NCI-H187 (cell line): Measurements from ENCODE around the gene CHRDL2.

ENCODE experiments used
- DNase-seq, 2 experiments: peaks; one replicate each; lab custom pipeline; 2025; lab: John Stamatoyannopoulos, UW

Gene CHRDL2

GRCh38 chr11:74748211-74749126, 17.2 kb upstream of the CHRDL2 start, which contains the start of gene RNF169:
Gene RNF169, plus strand, starts transcription at chr11:74748849. Its CDS starts 32 bp downstream, at chr11:74748881.
- peak; percentile 88 to 92 for DNase-seq

- no peak for DNase-seq
Observed at GRCh38 chr11:74746868-74747267, 15.6 kb upstream of the CHRDL2 start.

DNA sequence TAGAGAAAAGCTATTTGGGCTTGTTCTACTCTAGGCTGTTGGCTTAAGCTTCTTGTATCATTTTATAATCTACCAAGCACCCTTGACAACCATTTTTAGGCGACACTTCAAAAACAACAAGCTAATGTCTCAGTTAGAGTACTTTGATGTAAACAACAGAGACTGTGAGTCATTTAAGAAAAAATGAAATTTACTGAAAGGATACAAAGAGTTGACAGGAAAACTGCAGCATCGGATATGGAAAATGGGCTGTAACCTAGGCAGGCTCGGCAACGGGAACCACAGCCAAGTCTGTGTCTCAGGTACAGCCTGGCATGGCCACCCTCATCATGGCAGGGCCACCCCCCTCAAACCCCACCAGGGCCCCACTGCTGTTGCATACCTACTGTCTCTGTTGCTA, 13.1 kb upstream of the CHRDL2 start:
- no peak for DNase-seq

GRCh38 chr11:74743640-74744039, 12.4 kb upstream of the CHRDL2 start:
- no peak for DNase-seq

DNA sequence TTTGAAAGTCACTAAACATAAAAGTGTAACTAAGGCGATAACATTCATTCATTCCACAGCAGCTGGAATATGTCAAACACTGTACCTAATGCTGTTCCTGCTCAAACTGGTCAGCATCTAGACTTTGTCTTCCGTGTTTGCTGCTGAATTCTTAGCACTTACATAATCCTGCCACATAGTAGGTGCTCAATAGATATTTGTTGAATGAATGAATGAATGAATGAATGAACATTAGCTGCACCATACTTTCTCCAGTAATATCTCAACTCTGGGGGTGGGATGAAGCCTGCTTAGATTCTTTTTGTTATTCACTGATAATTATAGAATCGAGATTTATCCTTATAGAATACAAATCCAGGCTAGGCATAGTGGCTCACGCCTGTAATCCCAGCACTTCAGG, 10.8 kb upstream of the CHRDL2 start:
- no peak for DNase-seq

GRCh38 chr11:74739546-74740270, 8.5 kb upstream of the CHRDL2 start:
- peak in 1 of 2 experiments; percentile 26 for DNase-seq

GRCh38 chr11:74736031-74736430, 4.8 kb upstream of the CHRDL2 start:
- DNase-seq: no peak

DNA sequence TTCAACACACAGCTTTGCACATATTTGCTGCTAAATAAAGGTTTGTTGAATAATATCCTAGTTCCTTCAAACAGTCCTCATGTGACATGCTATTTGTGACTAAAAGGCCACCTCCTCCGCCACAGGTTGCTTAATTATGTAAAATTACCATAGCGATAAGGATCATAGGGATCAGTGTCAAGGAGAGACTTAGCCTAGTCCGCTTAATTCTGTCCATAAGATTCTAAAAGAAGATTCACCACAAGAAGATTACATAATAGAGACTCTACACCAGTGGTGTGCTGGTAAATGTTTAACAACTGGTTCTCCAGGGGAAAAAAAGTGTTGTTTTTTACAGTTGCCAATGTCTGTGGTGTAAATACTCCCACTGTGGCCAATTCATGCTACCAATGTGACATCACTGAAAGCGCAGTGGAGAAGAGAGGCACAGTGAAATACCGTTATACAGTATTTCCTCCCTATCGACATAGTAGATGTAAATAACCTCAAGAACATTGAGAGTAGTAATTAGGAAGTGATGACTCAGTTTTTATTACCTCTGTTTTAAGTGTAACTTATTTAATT, 4.2 kb upstream of the CHRDL2 start:
- DNase-seq: no peak

- DNase-seq: no peak
Observed at GRCh38 chr11:74734559-74734925, 3.3 kb upstream of the CHRDL2 start.

GRCh38 chr11:74730571-74731260, 510 bp downstream of the CHRDL2 start:
- DNase-seq: no peak

- no peak for DNase-seq
Observed at GRCh38 chr11:74729397-74729796, 1.8 kb downstream of the CHRDL2 start.

- peak; percentile 18 to 47 for DNase-seq
Observed at GRCh38 chr11:74726547-74727182, 4.6 kb downstream of the CHRDL2 start.

DNA sequence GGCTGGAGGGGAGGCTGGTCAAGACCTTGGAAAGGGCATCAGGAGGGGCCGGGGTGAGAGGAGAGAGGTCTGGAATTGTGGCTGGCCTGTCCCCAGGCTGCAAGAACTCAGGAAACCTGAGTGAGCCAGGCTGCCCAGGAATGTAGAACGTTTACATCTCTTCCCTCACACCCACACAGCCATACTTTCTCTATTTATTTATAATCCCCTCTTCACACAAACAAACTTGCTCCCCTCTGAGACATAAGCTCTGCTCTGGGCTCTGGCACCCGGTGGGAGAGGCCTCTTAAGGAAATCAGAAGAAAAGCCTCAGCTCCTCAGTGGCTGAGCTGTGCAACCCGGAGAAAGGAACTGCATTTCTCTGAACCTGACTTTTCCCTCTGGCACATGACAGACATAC, 5.5 kb downstream of the CHRDL2 start:
- no peak for DNase-seq

- DNase-seq: no peak
Observed at GRCh38 chr11:74723511-74723910, 7.7 kb downstream of the CHRDL2 start.

GRCh38 chr11:74721479-74721835, 9.8 kb downstream of the CHRDL2 start:
- no peak for DNase-seq

DNA sequence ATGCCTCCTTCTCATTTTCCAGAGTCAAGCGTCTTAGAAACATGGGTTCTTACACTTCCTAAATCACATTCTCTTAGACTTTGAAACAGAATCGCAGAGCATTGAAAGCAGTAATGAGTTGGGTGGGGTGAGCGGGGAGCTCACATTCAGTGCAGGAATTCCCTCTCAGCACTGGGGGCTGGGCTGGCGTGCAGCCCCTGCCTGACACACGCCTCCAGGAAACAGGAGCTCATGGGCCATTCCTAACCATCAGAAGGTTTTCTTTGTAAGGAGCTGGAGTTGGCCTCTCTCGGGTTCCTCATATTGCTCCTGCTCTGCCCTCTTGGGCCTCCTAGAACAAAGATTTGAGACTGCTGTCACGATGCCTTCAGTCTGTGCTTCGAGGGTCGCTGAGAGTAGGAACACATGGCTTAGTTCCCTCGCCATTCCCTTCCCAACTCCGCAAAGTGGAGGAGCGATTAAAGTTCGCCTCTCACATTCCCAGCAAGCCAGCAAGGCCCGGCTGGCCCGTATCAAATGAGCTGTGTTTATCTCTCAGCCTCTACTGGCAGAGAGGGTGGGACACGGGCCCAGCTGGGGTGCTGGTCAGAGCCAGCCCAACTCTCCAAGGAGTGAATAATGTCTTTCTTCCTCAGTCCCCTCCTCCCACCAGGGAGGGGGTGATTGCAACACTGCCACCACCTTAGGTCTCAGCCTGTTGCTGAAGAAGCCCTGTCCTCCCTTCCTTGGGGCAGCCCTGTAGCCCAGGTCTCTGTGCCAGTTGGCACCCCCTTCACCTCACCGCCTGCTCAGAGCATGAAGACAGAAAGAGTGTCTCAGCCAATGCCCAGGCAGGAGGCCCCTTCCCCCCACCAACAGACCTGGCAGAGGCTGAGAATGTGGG, 10.4 kb downstream of the CHRDL2 start:
- DNase-seq: no peak

- no peak for DNase-seq
Observed at GRCh38 chr11:74719011-74719410, 12.2 kb downstream of the CHRDL2 start.

GRCh38 chr11:74717221-74717969, 13.8 kb downstream of the CHRDL2 start:
- no peak for DNase-seq

- DNase-seq: no peak
Observed at GRCh38 chr11:74714904-74715303, 16.3 kb downstream of the CHRDL2 start.

DNA sequence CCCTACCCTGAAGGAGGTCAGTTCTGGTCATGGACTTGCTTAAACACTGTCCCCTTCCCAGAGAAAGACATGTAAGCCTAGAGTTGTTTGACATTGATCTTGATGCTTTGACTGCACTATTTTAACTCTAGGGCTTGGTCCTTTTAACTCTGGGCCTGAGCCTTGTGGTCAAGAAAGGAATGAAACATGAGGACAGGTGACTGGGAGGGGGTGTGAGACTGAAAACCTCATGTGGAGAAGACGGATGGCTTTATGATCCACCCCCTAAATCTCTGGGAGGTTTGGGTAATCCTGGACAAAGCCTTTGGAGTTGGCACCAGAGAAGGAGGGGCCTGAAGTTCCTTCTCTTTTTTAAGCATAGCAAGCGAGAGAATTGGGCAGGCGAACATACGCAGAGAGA, 17.5 kb downstream of the CHRDL2 start:
- DNase-seq: no peak
